ENCODE data around the gene PLCG1.

- TF ChIP-seq TCF7L2 (IDR thresholded peaks at IDR 0.05; ENCODE audit: low read depth, low read length) (no peak), ATF6 (CRISPR knock-in tag; IDR thresholded peaks at IDR 0.05) (no peak), GTF2B (IDR thresholded peaks at IDR 0.05; ENCODE audit: extremely low read depth, insufficient read length) (no peak)
These were observed 18.7 kb upstream of the PLCG1 start for GRCh38 chr20:41118632-41119031.
